PC-3 (cell line): ENCODE measurements around the gene TSPAN2.

Experiments
- CTCF ChIP-seq: fragments of 300-600 bp; sonication (generic); conservative IDR thresholded peaks from 2 replicates; pipeline ENCODE4 v1.5.1; 2017; ENCODE audit warnings: antibody characterized with exemption, low read depth, mild to moderate bottlenecking, low read length
- EZH2 ChIP-seq: fragments of 300-600 bp; sonication (generic); IDR thresholded peaks from one replicate; pipeline ENCODE4 v1.6.1; 2017; ENCODE audit warnings: antibody characterized with exemption, mild to moderate bottlenecking, low read length; ENCODE audit not compliant: unreplicated experiment

DNA sequence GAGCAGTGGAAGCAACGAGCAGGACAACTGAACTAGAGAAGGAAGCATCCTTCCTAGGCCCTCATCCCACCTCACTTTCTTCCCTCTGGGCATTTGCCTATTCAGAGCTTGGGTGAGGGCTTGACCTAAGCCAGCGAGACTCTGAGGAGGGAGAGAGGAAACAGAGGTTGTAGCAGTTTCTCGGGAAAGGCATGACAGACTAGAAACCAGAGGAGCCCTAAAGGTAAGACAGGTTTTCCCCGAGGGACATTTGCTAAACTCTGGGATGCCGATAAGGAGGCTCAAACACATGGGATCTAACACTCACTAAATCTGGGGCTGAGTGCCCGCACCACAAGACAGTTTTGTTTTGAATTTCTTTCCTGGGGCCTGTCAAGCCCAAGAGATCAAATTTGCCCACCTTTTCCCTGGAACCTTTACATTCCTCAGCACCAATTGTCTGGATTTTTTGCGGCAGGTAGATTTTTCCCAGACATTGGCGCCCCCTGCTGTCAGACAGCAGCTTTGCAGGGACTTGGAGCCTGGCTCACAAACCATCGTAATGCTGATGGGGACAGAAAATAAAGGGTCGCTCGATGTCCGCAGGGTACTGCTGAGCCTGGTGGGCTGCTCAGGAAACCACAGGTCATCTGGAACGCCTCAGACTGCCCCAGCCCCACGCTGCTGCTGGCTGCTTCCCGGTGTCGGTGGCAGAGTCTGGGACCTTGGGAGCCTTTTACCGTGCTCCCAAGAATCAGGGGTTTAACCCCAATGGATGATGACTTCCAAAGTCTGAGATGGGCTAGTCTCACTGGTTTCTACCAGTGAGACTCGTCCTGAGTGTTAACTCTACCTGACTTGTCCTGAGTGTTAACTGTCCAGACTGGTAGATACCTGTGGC, 23.4 kb upstream of the TSPAN2 start:
- peak; percentile 96 for TF ChIP-seq CTCF
- TF ChIP-seq EZH2, result no peak
